Measurements from ENCODE around the gene ABCA4. TPM values are rescaled to one million over a fixed set of nuclear protein-coding genes. Genes with fewer than 3 reads are reported as not detected.
A peak's percentile ranks its signal among the peaks of the same experiment; 100 is the strongest.

The ABCA4 gene
- total and polyA plus RNA-seq, 7 experiments from 2014 or later, result not detected

- Histone ChIP-seq H3K4me1 (ENCODE audit: control insufficient read depth in 2 of 2, insufficient read depth in 2 of 2, low read length in 2 of 2) (peaks cover 0 to 19% of the 10 kb centered on the region in 2 donors), H3K36me3 (ENCODE audit: control insufficient read depth in 2 of 3, insufficient read depth in 3 of 3, low read length in 3 of 3) (no peaks in the 10 kb centered on the region), H3K9me3 (ENCODE audit: control insufficient read depth in 2 of 3, low read length in 3 of 3) (no peaks in the 10 kb centered on the region), H3K27me3 (ENCODE audit: control insufficient read depth in 2 of 2, insufficient read depth in 2 of 2, low read length in 2 of 2) (no peaks in the 10 kb centered on the region), H3K4me3 (ENCODE audit: low read length) (no peak overlapping the region), H3K27ac (ENCODE audit: low read depth, low read length) (no peak overlapping the region)
- Mint-ChIP-seq H3K9me3 (no peaks in the 10 kb centered on the region), H3K36me3 (peaks cover 0 to 2% (median 0%) of the 10 kb centered on the region in 5 donors), H3K4me3 (no peak overlapping the region), H3K27me3 (peaks cover 0 to 14% (median 9%) of the 10 kb centered on the region in 5 donors), H3K4me1 (peaks cover 0 to 21% (median 4%) of the 10 kb centered on the region in 7 donors), H3K27ac (no peak overlapping the region)
- ChIA-PET POLR2A (no interaction called here), CTCF (no interaction called here)
- DNase-seq (no peak), ATAC-seq (no peak)
- intact Hi-C loops (cut with micrococcal nuclease), result no loop called here
Measured at GRCh38 chr1:94012708-94013366, 108.1 kb downstream of the ABCA4 start.

- Histone ChIP-seq H3K4me1 (ENCODE audit: control insufficient read depth in 2 of 2, insufficient read depth in 2 of 2, low read length in 2 of 2) (peaks cover 0 to 10% of the 10 kb centered on the region in 2 donors), H3K9me3 (ENCODE audit: control insufficient read depth in 2 of 3, low read length in 3 of 3) (no peaks in the 10 kb centered on the region), H3K36me3 (ENCODE audit: control insufficient read depth in 2 of 3, insufficient read depth in 3 of 3, low read length in 3 of 3) (no peaks in the 10 kb centered on the region), H3K4me3 (ENCODE audit: low read length) (no peak overlapping the region), H3K27me3 (ENCODE audit: control insufficient read depth in 2 of 2, insufficient read depth in 2 of 2, low read length in 2 of 2) (no peaks in the 10 kb centered on the region), H3K27ac (ENCODE audit: low read depth, low read length) (no peak overlapping the region)
- H3K4me3 Mint-ChIP-seq, result no peak overlapping the region
- no peaks in the 10 kb centered on the region for H3K9me3 Mint-ChIP-seq
- no peak overlapping the region for H3K27ac Mint-ChIP-seq
- ChIA-PET POLR2A (no interaction called here), CTCF (no interaction called here)
- peaks cover 0 to 14% (median 9%) of the 10 kb centered on the region in 5 donors for H3K27me3 Mint-ChIP-seq
- no peak for DNase-seq
- peaks cover 0 to 13% (median 4%) of the 10 kb centered on the region in 7 donors for H3K4me1 Mint-ChIP-seq
- intact Hi-C loops (cut with micrococcal nuclease), result no loop called here
- H3K36me3 Mint-ChIP-seq, result peaks cover 0 to 2% (median 0%) of the 10 kb centered on the region in 5 donors
- ATAC-seq, result no peak
Measured at GRCh38 chr1:94011709-94012595, 109.0 kb downstream of the ABCA4 start.

DNA sequence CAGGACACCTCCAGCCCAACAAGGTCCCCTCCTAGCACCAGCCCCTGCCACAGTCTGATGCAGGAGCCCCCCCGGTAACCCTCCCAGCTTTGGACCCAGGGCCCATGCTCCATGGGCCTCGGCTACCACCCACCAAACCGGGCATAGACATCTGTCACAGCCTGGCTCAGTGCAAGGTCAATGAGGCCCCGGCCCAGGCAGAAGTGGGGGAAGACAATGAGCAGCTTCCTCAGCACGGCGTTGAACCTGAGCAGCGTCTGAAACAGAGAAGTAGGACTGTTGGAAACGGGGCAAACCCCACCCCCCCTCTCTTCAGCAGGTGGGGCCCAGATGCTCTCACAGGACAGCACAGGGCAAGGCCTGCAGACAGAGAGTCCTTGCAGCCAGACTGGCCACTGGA is 109.8 kb downstream of the ABCA4 start:
- Histone ChIP-seq H3K36me3 (ENCODE audit: control insufficient read depth in 2 of 3, insufficient read depth in 3 of 3, low read length in 3 of 3) (no peaks in the 10 kb centered on the region), H3K27ac (ENCODE audit: low read depth, low read length) (no peak overlapping the region), H3K4me1 (ENCODE audit: control insufficient read depth in 2 of 2, insufficient read depth in 2 of 2, low read length in 2 of 2) (peaks cover 0 to 2% of the 10 kb centered on the region in 2 donors), H3K27me3 (ENCODE audit: control insufficient read depth in 2 of 2, insufficient read depth in 2 of 2, low read length in 2 of 2) (no peaks in the 10 kb centered on the region), H3K9me3 (ENCODE audit: control insufficient read depth in 2 of 3, low read length in 3 of 3) (no peaks in the 10 kb centered on the region), H3K4me3 (ENCODE audit: low read length) (no peak overlapping the region)
- ATAC-seq, result peak; percentile 22
- Mint-ChIP-seq H3K4me3 (no peak overlapping the region), H3K27me3 (peaks cover 0 to 14% (median 9%) of the 10 kb centered on the region in 5 donors), H3K27ac (no peak overlapping the region), H3K9me3 (no peaks in the 10 kb centered on the region), H3K36me3 (no peaks in the 10 kb centered on the region), H3K4me1 (peaks cover 0 to 6% (median under 1%) of the 10 kb centered on the region in 7 donors)
- CTCF ChIA-PET, result no interaction called here
- intact Hi-C loops (cut with micrococcal nuclease), result no loop called here
- no peak for DNase-seq
- POLR2A ChIA-PET, result no interaction called here

- Mint-ChIP-seq H3K27ac (no peak overlapping the region), H3K27me3 (peaks cover 0 to 16% (median 9%) of the 10 kb centered on the region in 5 donors), H3K4me3 (no peak overlapping the region), H3K36me3 (no peaks in the 10 kb centered on the region), H3K4me1 (peaks cover 0 to 6% (median 0%) of the 10 kb centered on the region in 7 donors), H3K9me3 (no peaks in the 10 kb centered on the region)
- no peak for ATAC-seq
- H3K4me3 ChIP-seq (ENCODE audit: low read length), result no peak overlapping the region
- POLR2A ChIA-PET, result no interaction called here
- CTCF ChIA-PET, result no interaction called here
- H3K27ac ChIP-seq (ENCODE audit: low read depth, low read length), result no peak overlapping the region
- no peaks in the 10 kb centered on the region for H3K27me3 ChIP-seq (ENCODE audit: control insufficient read depth in 2 of 2, insufficient read depth in 2 of 2, low read length in 2 of 2)
- intact Hi-C loops (cut with micrococcal nuclease), result no loop called here
- no peaks in the 10 kb centered on the region for H3K9me3 ChIP-seq (ENCODE audit: control insufficient read depth in 2 of 3, low read length in 3 of 3)
- no peaks in the 10 kb centered on the region for H3K4me1 ChIP-seq (ENCODE audit: control insufficient read depth in 2 of 2, insufficient read depth in 2 of 2, low read length in 2 of 2)
- no peaks in the 10 kb centered on the region for H3K36me3 ChIP-seq (ENCODE audit: control insufficient read depth in 2 of 3, insufficient read depth in 3 of 3, low read length in 3 of 3)
- no peak for DNase-seq
Measured at GRCh38 chr1:94009304-94009703, 111.6 kb downstream of the ABCA4 start.

DNA sequence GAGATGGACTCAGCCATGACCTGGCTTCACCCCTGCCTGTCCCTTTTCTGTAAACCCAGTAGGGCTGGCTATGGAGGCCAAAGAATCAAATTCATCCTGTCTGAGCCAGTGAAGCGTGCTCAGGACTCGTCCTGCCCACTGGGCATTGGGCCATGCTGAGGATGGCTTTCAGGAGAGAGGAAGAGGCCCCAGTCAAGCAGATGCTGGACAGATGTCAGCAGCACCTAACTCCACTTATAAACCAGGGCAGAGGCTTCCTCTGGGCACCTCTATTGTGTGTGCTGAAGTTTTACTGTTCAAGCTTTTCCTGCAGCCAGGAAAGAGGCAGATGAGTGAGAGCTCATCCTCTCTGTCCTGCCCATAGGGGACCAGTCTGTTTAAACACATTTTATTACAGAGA is 114.3 kb downstream of the ABCA4 start:
- Mint-ChIP-seq H3K4me1 (peaks cover 0 to 4% (median 0%) of the 10 kb centered on the region in 7 donors), H3K36me3 (no peaks in the 10 kb centered on the region), H3K9me3 (no peaks in the 10 kb centered on the region), H3K4me3 (no peak overlapping the region), H3K27me3 (peaks cover 5 to 23% (median 11%) of the 10 kb centered on the region in 5 donors), H3K27ac (no peak overlapping the region)
- Histone ChIP-seq H3K27me3 (ENCODE audit: control insufficient read depth in 2 of 2, insufficient read depth in 2 of 2, low read length in 2 of 2) (no peaks in the 10 kb centered on the region), H3K27ac (ENCODE audit: low read depth, low read length) (no peak overlapping the region), H3K4me1 (ENCODE audit: control insufficient read depth in 2 of 2, insufficient read depth in 2 of 2, low read length in 2 of 2) (no peaks in the 10 kb centered on the region), H3K36me3 (ENCODE audit: control insufficient read depth in 2 of 3, insufficient read depth in 3 of 3, low read length in 3 of 3) (no peaks in the 10 kb centered on the region), H3K4me3 (ENCODE audit: low read length) (no peak overlapping the region), H3K9me3 (ENCODE audit: control insufficient read depth in 2 of 3, low read length in 3 of 3) (no peaks in the 10 kb centered on the region)
- ATAC-seq (no peak), DNase-seq (no peak)
- ChIA-PET CTCF (no interaction called here), POLR2A (no interaction called here)
- intact Hi-C loops (cut with micrococcal nuclease), result no loop called here

GRCh38 chr1:94004924-94005323 is 116.0 kb downstream of the ABCA4 start:
- Mint-ChIP-seq H3K4me3 (no peak overlapping the region), H3K9me3 (no peaks in the 10 kb centered on the region), H3K27ac (no peak overlapping the region), H3K27me3 (peaks cover 5 to 23% (median 11%) of the 10 kb centered on the region in 5 donors), H3K36me3 (no peaks in the 10 kb centered on the region), H3K4me1 (peaks cover 0 to 4% (median 0%) of the 10 kb centered on the region in 7 donors)
- H3K9me3 ChIP-seq (ENCODE audit: control insufficient read depth in 2 of 3, low read length in 3 of 3), result no peaks in the 10 kb centered on the region
- ATAC-seq (peak; percentile 57), DNase-seq (no peak)
- H3K36me3 ChIP-seq (ENCODE audit: control insufficient read depth in 2 of 3, insufficient read depth in 3 of 3, low read length in 3 of 3), result no peaks in the 10 kb centered on the region
- H3K27me3 ChIP-seq (ENCODE audit: control insufficient read depth in 2 of 2, insufficient read depth in 2 of 2, low read length in 2 of 2), result no peaks in the 10 kb centered on the region
- H3K4me1 ChIP-seq (ENCODE audit: control insufficient read depth in 2 of 2, insufficient read depth in 2 of 2, low read length in 2 of 2), result no peaks in the 10 kb centered on the region
- no peak overlapping the region for H3K4me3 ChIP-seq (ENCODE audit: low read length)
- intact Hi-C loops (cut with micrococcal nuclease), result no loop called here
- ChIA-PET POLR2A (interaction anchor here (0.7 kb wide), 1 partner anchor 18 kb away, joined by 3 read pairs; no protein-coding TSS in a partner anchor), CTCF (no interaction called here)
- H3K27ac ChIP-seq (ENCODE audit: low read depth, low read length), result no peak overlapping the region

All from naive thymus-derived CD4-positive, alpha-beta T cell (primary cell).